ENCODE measurements around the gene USP47.

DNA sequence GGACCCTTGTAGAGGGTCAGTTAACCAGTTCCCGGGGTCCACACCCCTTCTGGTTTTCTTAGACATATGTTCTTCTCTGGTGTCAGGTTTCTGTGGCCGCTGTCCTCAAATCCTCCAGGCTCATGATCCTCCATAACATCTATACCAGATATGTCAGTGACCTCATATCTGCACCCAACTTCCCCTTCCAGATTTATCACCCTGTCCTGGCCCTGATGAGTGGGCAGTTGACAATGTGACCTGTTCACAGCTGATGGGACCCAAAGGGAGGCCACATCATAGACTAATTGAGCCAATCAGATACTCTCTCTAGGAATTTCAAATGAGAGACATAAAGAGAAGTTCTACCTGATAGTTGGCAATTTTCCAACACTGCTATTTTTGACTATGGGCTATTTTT, 161.6 kb downstream of the USP47 start:
- no peak for TF ChIP-seq EZH2 (IDR thresholded peaks at IDR 0.05; ENCODE audit: low read depth)
- TF ChIP-seq, protein P1, sequence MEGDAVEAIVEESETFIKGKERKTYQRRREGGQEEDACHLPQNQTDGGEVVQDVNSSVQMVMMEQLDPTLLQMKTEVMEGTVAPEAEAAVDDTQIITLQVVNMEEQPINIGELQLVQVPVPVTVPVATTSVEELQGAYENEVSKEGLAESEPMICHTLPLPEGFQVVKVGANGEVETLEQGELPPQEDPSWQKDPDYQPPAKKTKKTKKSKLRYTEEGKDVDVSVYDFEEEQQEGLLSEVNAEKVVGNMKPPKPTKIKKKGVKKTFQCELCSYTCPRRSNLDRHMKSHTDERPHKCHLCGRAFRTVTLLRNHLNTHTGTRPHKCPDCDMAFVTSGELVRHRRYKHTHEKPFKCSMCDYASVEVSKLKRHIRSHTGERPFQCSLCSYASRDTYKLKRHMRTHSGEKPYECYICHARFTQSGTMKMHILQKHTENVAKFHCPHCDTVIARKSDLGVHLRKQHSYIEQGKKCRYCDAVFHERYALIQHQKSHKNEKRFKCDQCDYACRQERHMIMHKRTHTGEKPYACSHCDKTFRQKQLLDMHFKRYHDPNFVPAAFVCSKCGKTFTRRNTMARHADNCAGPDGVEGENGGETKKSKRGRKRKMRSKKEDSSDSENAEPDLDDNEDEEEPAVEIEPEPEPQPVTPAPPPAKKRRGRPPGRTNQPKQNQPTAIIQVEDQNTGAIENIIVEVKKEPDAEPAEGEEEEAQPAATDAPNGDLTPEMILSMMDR (conservative IDR thresholded peaks at IDR 0.05), result no peak

Data from PC-9 (cell line).